ENCODE results near the gene CYTH4. TPM values are rescaled to one million over a fixed set of nuclear protein-coding genes. Genes with fewer than 3 reads are reported as not detected.
A peak's percentile ranks its signal among the peaks of the same experiment; 100 is the strongest.

The CYTH4 gene
- total RNA-seq, 4 donors from 2014 or later = 17.4 to 83.5 (median 34.4) TPM

GRCh38 chr22:37280718-37281117 is 1.6 kb upstream of the CYTH4 start:
- DNase-seq (ENCODE audit: low spot score) = no peak
- no peak for ATAC-seq (ENCODE audit: low FRiP score)
- TF ChIP-seq, protein P1, sequence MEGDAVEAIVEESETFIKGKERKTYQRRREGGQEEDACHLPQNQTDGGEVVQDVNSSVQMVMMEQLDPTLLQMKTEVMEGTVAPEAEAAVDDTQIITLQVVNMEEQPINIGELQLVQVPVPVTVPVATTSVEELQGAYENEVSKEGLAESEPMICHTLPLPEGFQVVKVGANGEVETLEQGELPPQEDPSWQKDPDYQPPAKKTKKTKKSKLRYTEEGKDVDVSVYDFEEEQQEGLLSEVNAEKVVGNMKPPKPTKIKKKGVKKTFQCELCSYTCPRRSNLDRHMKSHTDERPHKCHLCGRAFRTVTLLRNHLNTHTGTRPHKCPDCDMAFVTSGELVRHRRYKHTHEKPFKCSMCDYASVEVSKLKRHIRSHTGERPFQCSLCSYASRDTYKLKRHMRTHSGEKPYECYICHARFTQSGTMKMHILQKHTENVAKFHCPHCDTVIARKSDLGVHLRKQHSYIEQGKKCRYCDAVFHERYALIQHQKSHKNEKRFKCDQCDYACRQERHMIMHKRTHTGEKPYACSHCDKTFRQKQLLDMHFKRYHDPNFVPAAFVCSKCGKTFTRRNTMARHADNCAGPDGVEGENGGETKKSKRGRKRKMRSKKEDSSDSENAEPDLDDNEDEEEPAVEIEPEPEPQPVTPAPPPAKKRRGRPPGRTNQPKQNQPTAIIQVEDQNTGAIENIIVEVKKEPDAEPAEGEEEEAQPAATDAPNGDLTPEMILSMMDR (IDR thresholded peaks at IDR 0.05) = no peak

GRCh38 chr22:37281195-37281594 is 1.1 kb upstream of the CYTH4 start:
- TF ChIP-seq, protein P1 (IDR thresholded peaks at IDR 0.05) = no peak
- ATAC-seq (ENCODE audit: low FRiP score) (no peak), DNase-seq (ENCODE audit: low spot score) (no peak)

GRCh38 chr22:37281646-37282384 is 493 bp upstream of the CYTH4 start:
- TF ChIP-seq, protein P1 (IDR thresholded peaks at IDR 0.05) = no peak
- DNase-seq (ENCODE audit: low spot score) = no peak

GRCh38 chr22:37283393-37283937 is 1.2 kb downstream of the CYTH4 start:
- DNase-seq (ENCODE audit: low spot score) (no peak), ATAC-seq (ENCODE audit: low FRiP score) (no peak)
- TF ChIP-seq, protein P1 (IDR thresholded peaks at IDR 0.05) = no peak

More at GRCh38 chr22:37281646-37282384, 493 bp upstream of the CYTH4 start:
- ATAC-seq (ENCODE audit: low FRiP score) = no peak

DNA sequence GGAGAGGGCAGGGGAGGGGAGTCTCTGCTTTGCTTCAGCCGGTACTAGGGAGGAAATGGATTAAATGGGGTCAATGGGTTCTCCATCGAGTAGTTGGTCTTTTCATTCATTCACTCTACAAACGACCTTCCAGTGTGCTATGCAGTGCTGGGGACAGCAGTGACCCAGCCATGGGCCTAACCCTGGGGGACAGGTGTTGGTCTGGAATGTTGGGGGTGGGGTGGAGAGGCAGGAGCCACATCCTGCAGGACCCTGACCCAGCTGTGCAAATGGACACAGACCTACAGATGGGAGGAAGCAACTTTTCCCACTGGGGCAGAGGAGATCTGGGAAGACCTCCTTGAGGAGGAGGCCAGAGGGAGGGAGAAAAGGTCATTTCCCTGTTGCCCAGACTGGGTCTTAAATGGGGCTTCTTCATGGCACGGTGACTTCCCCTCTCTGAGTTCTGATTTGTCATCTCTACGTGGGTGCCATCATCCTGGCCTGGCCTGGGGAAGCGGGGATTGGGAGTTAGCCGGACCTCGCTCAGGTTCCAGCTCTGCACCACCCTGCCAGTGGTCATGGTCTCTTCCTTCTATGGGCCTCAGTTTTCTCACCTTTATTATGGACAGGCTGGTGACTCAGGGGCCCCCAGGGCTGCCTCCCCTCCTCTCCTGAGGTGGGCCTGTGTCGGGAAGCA is 2.0 kb downstream of the CYTH4 start:
- no peak for DNase-seq (ENCODE audit: low spot score)
- peak; percentile 8 for ATAC-seq (ENCODE audit: low FRiP score)
- TF ChIP-seq, protein P1 (IDR thresholded peaks at IDR 0.05) = no peak

GRCh38 chr22:37284805-37285355 is 2.6 kb downstream of the CYTH4 start:
- TF ChIP-seq, protein P1 (IDR thresholded peaks at IDR 0.05) = no peak
- ATAC-seq (ENCODE audit: low FRiP score) = peak; percentile 13
- DNase-seq (ENCODE audit: low spot score) = no peak
